Ureter (tissue), 1 donor: Measurements from ENCODE around the gene ZNF383. TPM values are rescaled to one million over a fixed set of nuclear protein-coding genes. Genes with fewer than 3 reads are reported as not detected.

ENCODE experiments used
- DNase-seq: peaks from one replicate; pipeline ENCODE4 v3.0.0-alpha.2; 2020; ENCODE audit warnings: low spot score
- total RNA-seq: library from RNA; stranded (reverse); gene quantifications from one replicate; pipeline ENCODE4 v1.2.4, GENCODE V29; 2023
- donor health status: DM: yes; HTN: yes; CAD: no.

The ZNF383 gene
- total RNA-seq, 1 donor from 2014 or later, result 13.7 TPM

GRCh38 chr19:37292998-37293939 lies 75.3 kb downstream of the ZNF383 start:
- DNase-seq, result peak; percentile 68

- DNase-seq, result peak; percentile 44
Observed at GRCh38 chr19:37294246-37294645, 76.2 kb downstream of the ZNF383 start.

Other genes with a start within 250 kb of the ZNF383 start
- gene ZNF420, start 139.8 kb upstream of the ZNF383 start, total RNA-seq, result 12.5 TPM
- gene ZNF585A, start 45.5 kb upstream of the ZNF383 start, total RNA-seq, result 12.4 TPM
- 25.7 TPM for gene ZNF585B, start 7.7 kb upstream of the ZNF383 start, total RNA-seq
- 7.5 TPM for gene ZNF527, start 152.9 kb downstream of the ZNF383 start, total RNA-seq
- gene ZNF569, start 249.2 kb downstream of the ZNF383 start, total RNA-seq, result 6.3 TPM